Stimulated activated CD4-positive, alpha-beta T cell treated with anti-CD3 and anti-CD28 coated beads, Interleukin-2, amount 100 ng/mL, for 24 hours (primary cell): ENCODE measurements around the gene MGST3.
"Not testable (repeated sequence)": the region's sequence is repeated elsewhere in the genome, so short reads cannot be mapped to it uniquely, and the experiment has no call there.

Experiments used
- DNase-seq, 2 donors: peaks; one replicate each; pipeline ENCODE4 v3.0.0-alpha.2; 2020

MGST3 gene

GRCh38 chr1:165630629-165631341, at the start of gene MGST3:
Gene MGST3 (plus strand): TSS chr1:165631234. CDS start chr1:165649848, 18,614 bp downstream.
- DNase-seq, result peak; percentile 94 to 96

- DNase-seq, result no peak
Measured at GRCh38 chr1:165581926-165582325, 49.1 kb upstream of the MGST3 start.

GRCh38 chr1:165586398-165586797, 44.6 kb upstream of the MGST3 start:
- no peak for DNase-seq

DNA sequence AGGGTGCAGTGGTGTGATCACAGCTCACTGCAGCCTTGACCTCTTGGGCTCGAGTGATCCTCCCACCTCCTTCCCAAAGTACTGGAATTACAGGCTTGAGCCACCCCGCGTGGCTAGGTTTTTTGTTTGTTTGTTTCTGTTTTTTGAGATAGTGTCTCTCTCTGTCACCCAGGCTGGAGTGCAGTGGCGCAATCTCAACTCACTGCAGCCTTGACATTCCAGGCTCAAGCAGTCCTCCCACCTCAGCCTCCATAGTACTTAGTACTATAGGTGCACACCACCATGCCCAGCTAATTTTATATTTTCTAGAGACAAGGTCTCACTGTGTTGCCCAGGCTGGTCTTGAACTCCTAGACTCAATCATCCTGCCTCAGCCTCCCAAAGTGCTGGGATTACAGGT, 39.6 kb upstream of the MGST3 start:
- DNase-seq, result not testable (repeated sequence)

- peak; percentile 80 to 90 for DNase-seq
Measured at GRCh38 chr1:165592945-165593823, 37.9 kb upstream of the MGST3 start.

DNA sequence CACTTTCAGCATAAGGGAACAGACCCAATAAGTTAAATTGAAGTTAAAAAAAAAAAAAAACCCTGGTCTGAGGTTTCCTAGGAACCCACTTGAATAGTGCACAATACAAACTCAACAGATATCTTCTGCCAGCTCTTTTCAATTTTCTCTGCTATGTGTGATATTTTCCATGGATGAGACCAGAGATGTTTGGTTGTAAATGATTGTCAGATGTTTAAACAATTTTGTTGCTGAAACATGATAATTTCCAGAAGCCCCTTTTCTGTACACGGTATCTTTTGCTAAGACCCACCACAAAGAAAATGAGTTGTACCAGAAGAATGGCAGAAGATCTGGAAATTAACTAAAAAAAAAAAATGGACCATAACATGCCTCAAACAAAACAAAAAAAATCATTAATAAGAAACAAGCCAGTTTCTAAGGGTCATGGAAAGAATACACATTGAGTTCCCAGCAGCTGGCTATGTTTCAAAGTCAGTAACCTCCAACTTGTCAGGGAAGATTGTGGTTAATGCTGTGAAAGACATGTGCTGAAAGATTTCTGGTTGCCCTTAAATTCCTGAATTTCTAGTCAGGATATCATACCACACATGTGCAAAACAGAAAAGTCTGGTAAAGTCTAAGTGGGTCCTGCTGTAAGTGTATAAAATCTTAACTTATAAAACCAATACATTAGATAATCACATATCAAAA, 35.6 kb upstream of the MGST3 start:
- DNase-seq, result no peak

DNA sequence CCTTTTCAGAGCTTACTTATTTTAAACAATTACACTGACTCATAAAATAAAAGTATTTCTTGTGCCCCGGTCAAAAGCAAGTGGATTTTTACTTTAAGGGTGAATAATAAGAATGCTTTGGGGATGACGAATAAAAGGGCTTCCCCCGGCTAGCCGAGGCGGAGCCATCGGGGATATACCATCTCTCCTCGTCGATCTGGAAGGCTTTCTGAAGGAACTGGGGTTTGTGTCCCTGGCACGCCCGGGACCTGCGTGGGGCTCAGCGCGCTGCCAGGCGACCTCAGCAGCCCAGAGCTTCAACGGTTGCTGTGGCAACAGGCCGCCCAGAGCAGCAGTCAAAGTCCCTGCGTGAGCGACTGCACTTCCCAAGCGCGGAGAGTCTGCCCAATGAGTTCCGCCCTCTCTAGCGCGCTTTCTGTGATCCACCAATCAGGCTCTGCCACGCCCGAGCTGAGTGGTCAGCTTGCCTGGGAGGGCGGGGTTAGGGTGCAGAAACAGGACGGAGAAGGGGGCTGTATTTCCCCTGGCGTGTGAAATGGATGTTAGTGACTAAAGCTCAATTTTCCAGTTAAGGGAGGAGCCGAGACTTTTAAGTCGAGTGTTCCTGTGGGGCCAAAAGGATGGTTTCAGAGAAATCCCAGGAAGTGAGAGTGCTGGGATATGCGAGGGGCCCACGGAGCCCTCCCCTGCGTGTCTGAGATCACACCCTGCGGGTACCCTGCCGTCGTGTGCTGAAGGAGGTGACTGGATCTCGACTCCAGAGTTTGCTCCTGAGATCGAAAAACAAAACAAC, 33.0 kb upstream of the MGST3 start:
- peak; percentile 93 to 96 for DNase-seq

GRCh38 chr1:165598676-165599059, 32.4 kb upstream of the MGST3 start:
- DNase-seq, result no peak

DNA sequence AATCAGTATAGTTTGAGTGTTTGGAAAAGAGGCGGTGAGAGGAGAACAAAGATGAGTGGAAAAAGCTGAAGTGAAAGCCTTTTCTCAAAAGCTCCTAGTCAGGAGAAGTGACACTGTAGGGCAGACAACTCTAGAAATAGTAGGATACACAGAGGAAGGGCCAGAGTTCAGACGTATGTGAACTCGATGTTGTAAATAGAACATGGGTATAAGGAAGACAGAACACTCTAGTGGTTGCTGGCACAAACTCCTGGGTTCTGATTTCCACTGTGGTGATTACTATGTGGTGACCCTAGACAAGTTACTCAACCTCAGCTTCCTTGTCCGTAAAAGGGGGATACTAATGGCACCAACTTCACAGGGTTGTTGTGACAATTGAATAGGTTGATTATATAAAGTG, 30.2 kb upstream of the MGST3 start:
- DNase-seq, result no peak

- DNase-seq, result no peak
Measured at GRCh38 chr1:165603810-165604209, 27.2 kb upstream of the MGST3 start.

GRCh38 chr1:165605246-165605645, 25.8 kb upstream of the MGST3 start:
- DNase-seq, result no peak

DNA sequence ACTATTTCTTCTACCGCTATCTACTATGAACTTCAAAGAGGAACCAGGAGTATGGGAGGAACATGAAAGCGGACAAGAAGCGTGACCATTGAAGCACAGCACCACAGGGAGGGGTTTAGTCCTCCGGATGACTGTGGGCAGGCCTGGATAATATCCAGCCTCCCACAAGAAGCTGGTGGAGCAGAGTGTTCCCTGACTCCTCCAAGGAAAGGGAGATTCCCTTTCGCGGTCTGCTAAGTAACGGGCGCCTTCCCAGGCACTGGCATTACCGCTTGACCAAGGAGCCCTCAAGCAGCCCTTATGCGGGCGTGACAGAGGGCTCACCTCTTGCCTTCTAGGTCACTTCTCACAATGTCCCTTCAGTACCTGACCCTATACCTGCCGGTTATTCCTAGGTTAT, 24.4 kb upstream of the MGST3 start:
- DNase-seq, result not testable (repeated sequence)

- DNase-seq, result no peak
Measured at GRCh38 chr1:165610866-165611265, 20.2 kb upstream of the MGST3 start.

DNA sequence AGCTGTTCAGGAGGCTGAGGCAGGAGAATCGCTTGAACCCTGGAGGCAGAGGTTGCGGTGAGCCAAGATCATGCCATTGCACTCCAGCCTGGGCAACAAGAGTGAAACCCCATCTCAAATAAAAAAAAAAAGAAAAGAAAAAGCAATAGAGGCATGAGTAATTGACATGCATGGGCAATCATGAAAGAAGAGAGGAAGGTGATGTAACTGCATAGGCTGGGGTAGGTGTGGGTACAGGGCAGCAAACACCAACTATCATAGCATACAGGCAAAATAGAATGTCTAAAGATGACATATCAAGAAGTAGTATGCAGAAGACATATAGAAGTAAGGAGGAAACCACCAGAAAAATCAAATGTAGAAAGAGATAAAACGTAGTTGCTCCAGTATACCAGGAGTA, 19.0 kb upstream of the MGST3 start:
- no peak for DNase-seq

DNA sequence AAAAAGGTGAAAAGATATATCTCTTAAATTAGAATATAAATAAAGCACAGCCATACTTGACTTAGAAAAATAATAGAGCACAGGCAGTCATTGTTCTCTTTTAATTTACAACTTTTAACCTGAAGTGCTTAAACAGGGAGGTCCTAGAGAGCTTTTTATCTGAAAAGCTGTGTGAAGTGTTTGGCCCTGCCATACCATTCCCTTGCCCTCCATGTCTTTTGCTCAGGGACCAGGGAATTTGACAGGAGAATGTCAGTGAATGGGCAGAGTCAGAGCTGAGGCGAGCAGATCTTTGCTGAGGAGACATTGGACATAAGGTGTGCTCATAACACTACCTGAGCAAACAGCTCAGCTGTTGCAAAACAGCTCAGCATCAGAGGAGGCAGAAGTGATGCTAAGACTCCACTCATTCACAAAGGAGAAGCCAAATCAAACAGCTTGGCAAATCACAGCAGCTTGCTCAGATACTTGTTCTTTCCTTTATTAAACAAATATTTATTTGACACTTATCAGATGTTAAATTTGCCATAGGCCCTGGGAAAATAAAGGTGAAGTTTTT, 14.9 kb upstream of the MGST3 start:
- DNase-seq, result no peak

GRCh38 chr1:165616987-165617546, 14.0 kb upstream of the MGST3 start:
- DNase-seq, result no peak

DNA sequence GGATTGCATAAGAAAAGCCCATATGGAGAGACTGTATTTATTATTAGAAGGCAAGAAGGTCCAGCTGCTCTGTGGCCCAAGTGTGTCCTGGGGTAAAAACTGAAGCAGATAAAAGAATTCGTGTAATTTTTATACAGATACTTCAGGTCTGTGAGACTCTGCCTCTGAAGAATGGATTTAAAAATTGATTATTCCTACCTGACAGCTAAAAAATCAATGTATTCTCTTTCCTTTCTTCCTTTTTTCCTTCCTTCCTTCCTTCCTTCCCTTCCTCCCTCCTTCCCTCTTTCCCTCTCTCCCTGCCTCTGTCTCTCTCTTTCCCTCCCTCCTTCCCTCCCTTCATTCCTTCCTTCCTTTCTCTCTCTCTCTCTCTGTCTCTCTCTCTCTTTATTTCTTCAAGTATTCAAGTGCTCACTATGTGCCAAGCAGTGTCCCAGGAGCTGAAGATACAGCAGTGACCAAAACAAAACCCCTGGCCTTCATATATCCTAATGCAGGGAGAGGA, 11.3 kb upstream of the MGST3 start:
- no peak for DNase-seq

- DNase-seq, result no peak
Measured at GRCh38 chr1:165623624-165624023, 7.4 kb upstream of the MGST3 start.

GRCh38 chr1:165624441-165624840, 6.6 kb upstream of the MGST3 start:
- no peak for DNase-seq

- no peak for DNase-seq
Measured at GRCh38 chr1:165628147-165628822, 2.7 kb upstream of the MGST3 start.

GRCh38 chr1:165629151-165629550, 1.9 kb upstream of the MGST3 start:
- no peak for DNase-seq
